ENCODE measurements around the gene STK24.

Gene STK24

DNA sequence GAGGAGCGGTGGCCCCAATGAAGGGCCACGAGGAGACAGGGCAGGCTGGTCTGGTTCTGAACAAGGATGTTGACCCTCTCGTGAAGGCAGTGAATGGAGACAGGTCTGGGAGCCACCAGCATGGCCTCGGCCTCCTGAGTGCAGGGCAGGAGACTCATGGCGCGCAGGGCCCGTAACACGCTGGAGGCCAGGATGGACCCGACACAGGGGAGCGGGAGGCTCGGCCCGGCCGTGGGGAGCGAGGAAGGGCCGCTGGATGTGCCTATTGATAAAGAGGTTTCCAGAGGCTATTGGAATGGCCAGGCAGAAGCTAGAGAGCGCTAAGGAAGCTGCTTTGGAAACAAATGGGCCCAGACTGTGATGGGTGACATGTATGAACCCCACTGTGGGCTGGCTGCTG, 132.5 kb downstream of the STK24 start:
- H3K4me3 ChIP-seq = no peak overlapping the region
- no peaks in the 10 kb centered on the region for H3K9me3 ChIP-seq (ENCODE audit: low read depth, low read length)
- H3K27ac ChIP-seq = no peak overlapping the region
- no peak overlapping the region for H3K9ac ChIP-seq (ENCODE audit: insufficient read length)
- peaks cover 28% of the 10 kb centered on the region for H3K36me3 ChIP-seq (ENCODE audit: insufficient read depth, low read length)
- no peak for DNase-seq (ENCODE audit: low read depth, low spot score)
- no peak for TF ChIP-seq POLR2AphosphoS5 (IDR thresholded peaks at IDR 0.05; ENCODE audit: borderline replicate concordance, low read depth, low read length)
- no peak for TF ChIP-seq EZH2 (IDR thresholded peaks at IDR 0.05)
- TF ChIP-seq FOXP2 (optimal IDR thresholded peaks at IDR 0.05; ENCODE audit: control extremely low read depth, extremely low read length, insufficient read depth) = no peak

DNA sequence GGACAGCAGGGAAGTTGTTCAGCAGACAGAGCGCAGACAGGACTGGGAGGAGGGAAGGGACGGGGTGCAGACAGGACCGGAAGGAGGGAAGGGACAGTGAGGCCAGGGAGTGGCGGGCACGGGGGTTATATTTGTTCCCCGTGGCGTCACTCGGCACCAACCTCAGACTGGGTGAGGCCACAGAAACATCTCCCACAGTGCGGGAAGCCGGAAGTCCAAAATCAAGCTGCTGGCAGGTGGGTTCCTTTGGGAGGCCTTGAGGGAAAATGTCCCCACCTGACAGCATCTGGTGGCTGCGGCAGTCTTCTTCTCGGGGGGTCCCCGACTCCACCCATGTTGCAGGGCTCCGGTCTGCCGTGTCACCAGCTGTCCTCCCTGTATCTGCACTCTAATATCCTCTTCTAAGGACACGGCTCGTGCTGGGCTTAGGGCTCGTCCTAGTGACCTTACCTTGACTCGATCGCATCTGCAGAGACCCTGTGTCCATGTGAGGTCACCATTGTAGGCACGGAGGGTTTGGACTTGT, 133.0 kb downstream of the STK24 start:
- no peak for DNase-seq (ENCODE audit: low read depth, low spot score)
- no peak overlapping the region for H3K27ac ChIP-seq
- no peak overlapping the region for H3K4me3 ChIP-seq
- H3K36me3 ChIP-seq (ENCODE audit: insufficient read depth, low read length) = peaks cover 22% of the 10 kb centered on the region
- H3K9ac ChIP-seq (ENCODE audit: insufficient read length) = no peak overlapping the region
- H3K9me3 ChIP-seq (ENCODE audit: low read depth, low read length) = no peaks in the 10 kb centered on the region
- no peak for TF ChIP-seq POLR2AphosphoS5 (IDR thresholded peaks at IDR 0.05; ENCODE audit: borderline replicate concordance, low read depth, low read length)
- no peak for TF ChIP-seq FOXP2 (optimal IDR thresholded peaks at IDR 0.05; ENCODE audit: control extremely low read depth, extremely low read length, insufficient read depth)
- no peak for TF ChIP-seq EZH2 (IDR thresholded peaks at IDR 0.05)

DNA sequence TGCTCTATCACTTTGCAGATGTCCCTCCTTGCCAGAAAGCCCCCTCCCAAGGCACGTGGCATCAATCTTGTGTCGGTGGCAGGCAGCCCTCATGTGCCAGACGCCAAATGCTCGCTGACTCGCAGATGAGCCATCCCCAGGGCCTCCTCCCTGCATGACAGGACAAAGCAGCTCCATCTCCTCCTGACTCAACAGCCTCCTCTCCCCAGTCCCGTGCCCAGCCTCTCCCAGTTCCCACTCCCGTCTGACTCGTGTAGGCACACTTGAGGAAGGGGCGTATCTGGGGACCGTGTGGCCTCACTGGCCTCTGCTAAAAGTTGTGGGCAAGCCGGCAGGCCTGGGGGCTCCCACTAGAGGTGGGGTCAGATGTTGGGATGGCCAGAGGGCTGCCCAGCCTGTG, 133.6 kb downstream of the STK24 start:
- H3K9ac ChIP-seq (ENCODE audit: insufficient read length) = no peak overlapping the region
- TF ChIP-seq EZH2 (IDR thresholded peaks at IDR 0.05) (no peak), POLR2AphosphoS5 (IDR thresholded peaks at IDR 0.05; ENCODE audit: borderline replicate concordance, low read depth, low read length) (no peak), FOXP2 (optimal IDR thresholded peaks at IDR 0.05; ENCODE audit: control extremely low read depth, extremely low read length, insufficient read depth) (no peak)
- DNase-seq (ENCODE audit: low read depth, low spot score) = no peak
- H3K4me3 ChIP-seq = no peak overlapping the region
- H3K9me3 ChIP-seq (ENCODE audit: low read depth, low read length) = no peaks in the 10 kb centered on the region
- peaks cover 17% of the 10 kb centered on the region for H3K36me3 ChIP-seq (ENCODE audit: insufficient read depth, low read length)
- H3K27ac ChIP-seq = no peak overlapping the region

DNA sequence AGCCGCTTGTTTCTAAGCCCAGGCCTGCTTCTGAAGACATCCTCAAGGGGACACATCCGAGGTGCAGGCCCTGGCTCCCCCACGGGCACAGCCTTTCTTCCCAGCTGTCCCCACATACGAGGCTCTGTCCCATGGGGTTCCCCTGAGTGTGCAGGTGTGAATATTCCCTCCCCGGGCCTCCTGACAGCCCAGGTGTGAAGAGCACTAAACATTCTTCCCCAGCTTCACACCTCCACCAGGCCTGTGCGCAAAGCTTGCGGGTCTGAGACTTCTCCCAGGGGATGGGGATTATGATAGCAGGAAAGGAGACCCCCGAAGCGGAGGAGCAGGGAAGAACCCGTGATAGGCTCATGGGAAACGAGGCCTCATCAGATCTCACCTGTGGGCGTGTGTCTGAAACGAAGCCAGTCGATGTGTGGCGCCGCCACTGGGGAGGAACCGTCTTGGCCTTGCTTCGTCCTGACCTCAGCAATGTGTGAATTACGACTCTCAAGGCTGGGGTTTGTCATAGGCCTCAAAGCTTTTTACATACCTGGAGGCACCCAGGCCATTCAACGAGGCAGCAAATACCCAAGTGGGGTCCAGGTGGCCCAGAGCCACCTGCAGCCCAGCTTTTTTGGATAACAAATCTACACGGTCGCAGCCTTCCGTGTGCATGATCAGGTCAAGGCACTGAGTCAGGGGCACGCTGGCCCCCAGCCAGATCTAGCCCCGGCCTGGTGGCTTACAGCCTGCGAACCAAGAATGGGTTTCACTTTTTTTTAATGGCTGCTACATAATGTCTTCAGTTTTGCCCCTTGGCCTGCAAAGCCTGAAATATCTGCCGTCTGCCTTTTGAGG, 134.3 kb downstream of the STK24 start:
- Histone ChIP-seq H3K27ac (no peak overlapping the region), H3K9ac (ENCODE audit: insufficient read length) (no peak overlapping the region), H3K9me3 (ENCODE audit: low read depth, low read length) (no peaks in the 10 kb centered on the region), H3K4me3 (no peak overlapping the region), H3K36me3 (ENCODE audit: insufficient read depth, low read length) (peaks cover 10% of the 10 kb centered on the region; the same call in 1 of the 2 replicates)
- TF ChIP-seq POLR2AphosphoS5 (IDR thresholded peaks at IDR 0.05; ENCODE audit: borderline replicate concordance, low read depth, low read length) (no peak), FOXP2 (optimal IDR thresholded peaks at IDR 0.05; ENCODE audit: control extremely low read depth, extremely low read length, insufficient read depth) (no peak), EZH2 (IDR thresholded peaks at IDR 0.05) (no peak)
- no peak for DNase-seq (ENCODE audit: low read depth, low spot score)

DNA sequence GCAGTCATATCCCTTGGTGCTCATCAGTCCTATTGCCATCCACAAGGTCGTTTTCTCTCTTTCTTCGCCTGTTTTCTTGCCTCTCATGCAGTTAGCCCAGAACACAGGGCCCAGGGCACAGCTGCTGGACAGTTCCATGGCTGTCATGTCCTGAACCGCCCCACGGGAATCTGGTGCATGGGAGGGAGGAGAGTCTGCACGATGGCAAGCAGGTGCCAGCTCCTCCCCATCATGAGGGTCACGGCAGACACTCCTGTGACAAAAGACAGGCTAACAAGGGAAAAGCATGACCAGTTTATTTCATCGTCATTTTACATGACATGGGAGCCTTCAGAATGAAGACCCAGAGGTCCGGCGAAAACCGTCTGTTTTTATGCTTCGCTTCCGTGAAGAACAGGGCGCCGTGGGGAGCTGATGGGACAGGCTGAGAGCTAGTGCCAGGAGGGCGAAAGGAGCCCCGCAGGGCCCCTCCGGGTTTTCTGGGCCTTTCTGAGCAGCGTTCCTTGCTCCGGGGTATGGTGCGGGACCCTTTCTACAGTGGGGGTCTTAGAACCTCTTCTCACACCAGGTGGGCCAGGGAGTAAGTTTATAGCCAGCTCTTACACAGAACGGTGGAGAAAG, 135.7 kb downstream of the STK24 start:
- Histone ChIP-seq H3K9me3 (ENCODE audit: low read depth, low read length) (no peaks in the 10 kb centered on the region), H3K36me3 (ENCODE audit: insufficient read depth, low read length) (no peaks in the 10 kb centered on the region; the same call in 1 of the 2 replicates), H3K4me3 (no peak overlapping the region), H3K27ac (no peak overlapping the region), H3K9ac (ENCODE audit: insufficient read length) (no peak overlapping the region)
- no peak for TF ChIP-seq EZH2 (IDR thresholded peaks at IDR 0.05)
- DNase-seq (ENCODE audit: low read depth, low spot score) = no peak

DNA sequence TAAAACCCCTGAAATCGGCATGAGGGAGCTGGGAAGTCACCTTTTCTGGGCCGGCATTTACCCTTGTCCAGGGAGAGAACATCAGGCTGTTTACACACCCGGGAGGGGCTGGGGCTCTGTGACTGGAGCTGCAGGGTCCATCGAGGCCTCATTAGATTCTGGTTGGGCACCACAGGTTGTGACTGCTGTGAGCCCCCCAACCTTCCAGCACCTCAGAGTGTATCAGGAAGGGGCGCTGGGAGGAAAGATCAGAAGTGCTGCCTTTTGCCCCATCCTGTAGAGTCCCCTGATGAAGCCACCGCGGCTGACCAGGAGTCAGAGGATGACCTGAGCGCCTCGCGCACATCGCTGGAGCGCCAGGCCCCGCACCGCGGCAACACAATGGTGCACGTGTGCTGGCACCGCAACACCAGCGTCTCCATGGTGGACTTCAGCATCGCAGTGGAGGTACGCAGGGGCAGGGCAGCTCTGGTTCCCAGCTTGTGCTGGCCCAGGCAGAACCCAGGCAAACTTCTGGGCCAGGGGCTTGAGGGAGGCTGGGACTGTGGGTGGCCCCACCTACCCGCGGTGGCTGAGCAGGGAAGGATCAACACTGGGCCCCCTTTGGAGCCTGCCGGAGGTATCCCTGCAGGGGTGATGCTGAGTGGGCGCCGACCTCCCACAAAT, 136.4 kb downstream of the STK24 start:
- TF ChIP-seq EZH2 (IDR thresholded peaks at IDR 0.05) = no peak
- no peak for TF ChIP-seq FOXP2 (optimal IDR thresholded peaks at IDR 0.05; ENCODE audit: control extremely low read depth, extremely low read length, insufficient read depth)
- TF ChIP-seq POLR2AphosphoS5 (IDR thresholded peaks at IDR 0.05; ENCODE audit: borderline replicate concordance, low read depth, low read length) = no peak
- Histone ChIP-seq H3K9ac (ENCODE audit: insufficient read length) (no peak overlapping the region), H3K9me3 (ENCODE audit: low read depth, low read length) (no peaks in the 10 kb centered on the region), H3K27ac (no peak overlapping the region), H3K4me3 (no peak overlapping the region), H3K36me3 (ENCODE audit: insufficient read depth, low read length) (no peaks in the 10 kb centered on the region)
- DNase-seq (ENCODE audit: low read depth, low spot score) = no peak

DNA sequence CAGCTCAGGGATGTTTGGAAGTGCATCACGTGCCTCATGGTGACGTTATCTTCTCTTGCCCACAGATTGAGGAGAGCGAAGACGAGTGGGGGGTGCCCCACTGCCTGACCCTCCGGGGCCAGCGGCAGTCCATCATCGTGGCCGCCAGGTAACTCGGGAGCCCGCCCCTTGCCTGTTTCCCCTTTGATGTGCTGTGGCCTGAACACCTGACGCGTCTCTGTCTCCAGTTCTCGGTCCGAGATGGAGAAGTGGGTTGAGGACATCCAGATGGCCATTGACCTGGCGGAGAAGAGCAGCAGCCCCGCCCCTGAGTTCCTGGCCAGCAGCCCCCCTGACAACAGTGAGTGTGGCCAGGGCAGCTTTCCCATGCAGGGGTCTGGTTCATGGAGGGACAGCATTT, 137.0 kb downstream of the STK24 start:
- H3K9me3 ChIP-seq (ENCODE audit: low read depth, low read length) = no peaks in the 10 kb centered on the region
- no peaks in the 10 kb centered on the region for H3K36me3 ChIP-seq (ENCODE audit: insufficient read depth, low read length)
- TF ChIP-seq FOXP2 (optimal IDR thresholded peaks at IDR 0.05; ENCODE audit: control extremely low read depth, extremely low read length, insufficient read depth) (no peak), EZH2 (IDR thresholded peaks at IDR 0.05) (no peak), POLR2AphosphoS5 (IDR thresholded peaks at IDR 0.05; ENCODE audit: borderline replicate concordance, low read depth, low read length) (no peak)
- no peak for DNase-seq (ENCODE audit: low read depth, low spot score)
- no peak overlapping the region for H3K4me3 ChIP-seq
- H3K27ac ChIP-seq = no peak overlapping the region
- H3K9ac ChIP-seq (ENCODE audit: insufficient read length) = no peak overlapping the region

DNA sequence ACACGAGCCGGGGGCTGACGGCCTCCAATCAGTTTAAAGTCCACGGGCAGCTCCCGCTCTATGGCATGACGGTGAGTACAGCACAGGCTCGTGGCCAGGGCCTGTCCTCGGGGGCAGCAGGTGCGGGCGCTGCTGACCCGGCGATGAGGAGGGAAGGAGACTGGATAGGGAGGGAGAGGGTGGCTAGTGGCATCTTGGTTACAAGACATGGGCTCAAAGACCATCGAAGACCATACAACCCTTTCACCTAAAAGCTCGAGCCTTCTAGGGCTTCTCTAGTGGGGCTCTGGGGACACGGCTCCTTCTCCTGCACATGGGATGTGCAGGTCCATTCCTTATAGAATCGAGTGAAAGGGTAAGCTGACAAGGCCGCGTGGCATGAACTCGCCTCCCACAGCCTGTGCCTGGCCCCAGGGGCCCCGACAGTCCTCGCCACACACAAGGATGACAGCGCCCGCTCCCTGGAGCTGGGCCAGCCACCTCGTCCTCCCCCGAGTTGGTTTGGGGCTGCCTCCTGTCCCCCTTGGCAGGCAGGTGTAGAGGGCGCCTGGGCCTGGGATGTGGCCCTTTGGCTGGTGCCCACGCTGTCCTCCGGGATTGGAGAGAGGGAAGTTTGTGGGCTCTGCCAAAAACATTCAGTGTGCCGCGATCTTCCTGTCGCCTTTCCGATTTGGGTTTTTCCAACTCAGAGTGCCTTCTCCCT, 137.6 kb downstream of the STK24 start:
- Histone ChIP-seq H3K9me3 (ENCODE audit: low read depth, low read length) (no peaks in the 10 kb centered on the region), H3K4me3 (no peak overlapping the region), H3K9ac (ENCODE audit: insufficient read length) (no peak overlapping the region), H3K36me3 (ENCODE audit: insufficient read depth, low read length) (no peaks in the 10 kb centered on the region), H3K27ac (no peak overlapping the region)
- DNase-seq (ENCODE audit: low read depth, low spot score) = no peak
- no peak for TF ChIP-seq EZH2 (IDR thresholded peaks at IDR 0.05)
- TF ChIP-seq POLR2AphosphoS5 (IDR thresholded peaks at IDR 0.05; ENCODE audit: borderline replicate concordance, low read depth, low read length) = no peak
- no peak for TF ChIP-seq FOXP2 (optimal IDR thresholded peaks at IDR 0.05; ENCODE audit: control extremely low read depth, extremely low read length, insufficient read depth)
